ENCODE results near the gene PARD3.

GRCh38 chr10:34244756-34245484, 570.2 kb downstream of the PARD3 start:
- TF ChIP-seq EZH2 (IDR thresholded peaks at IDR 0.05; ENCODE audit: insufficient read depth, poor library complexity, severe bottlenecking) (no peak), EZH2phosphoT487 (IDR thresholded peaks at IDR 0.05; ENCODE audit: insufficient read depth, low read depth) (no peak)
